ENCODE measurements around the gene SH3BP4.
A peak's percentile ranks its signal among the peaks of the same experiment; 100 is the strongest.

Gene SH3BP4

DNA sequence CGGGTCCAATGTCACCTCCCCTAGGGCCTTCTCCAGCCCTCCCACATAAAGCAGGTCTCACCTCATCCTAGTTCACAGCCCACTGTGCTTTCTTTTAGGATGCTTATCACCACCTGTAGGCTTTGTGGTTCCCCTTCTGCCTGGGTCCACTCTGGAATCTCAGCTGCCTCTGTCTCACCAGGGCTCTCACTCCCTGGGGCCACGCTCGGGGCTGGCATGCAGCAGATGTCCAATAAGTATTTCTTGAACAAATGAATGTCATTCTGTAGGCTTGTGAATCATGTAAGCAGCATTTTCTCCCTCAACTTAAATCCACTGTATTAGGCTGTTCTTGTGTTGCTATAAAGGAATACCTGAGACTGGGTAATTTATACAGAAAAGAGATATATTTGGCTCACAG, 4.3 kb upstream of the SH3BP4 start:
- no peak for DNase-seq

DNA sequence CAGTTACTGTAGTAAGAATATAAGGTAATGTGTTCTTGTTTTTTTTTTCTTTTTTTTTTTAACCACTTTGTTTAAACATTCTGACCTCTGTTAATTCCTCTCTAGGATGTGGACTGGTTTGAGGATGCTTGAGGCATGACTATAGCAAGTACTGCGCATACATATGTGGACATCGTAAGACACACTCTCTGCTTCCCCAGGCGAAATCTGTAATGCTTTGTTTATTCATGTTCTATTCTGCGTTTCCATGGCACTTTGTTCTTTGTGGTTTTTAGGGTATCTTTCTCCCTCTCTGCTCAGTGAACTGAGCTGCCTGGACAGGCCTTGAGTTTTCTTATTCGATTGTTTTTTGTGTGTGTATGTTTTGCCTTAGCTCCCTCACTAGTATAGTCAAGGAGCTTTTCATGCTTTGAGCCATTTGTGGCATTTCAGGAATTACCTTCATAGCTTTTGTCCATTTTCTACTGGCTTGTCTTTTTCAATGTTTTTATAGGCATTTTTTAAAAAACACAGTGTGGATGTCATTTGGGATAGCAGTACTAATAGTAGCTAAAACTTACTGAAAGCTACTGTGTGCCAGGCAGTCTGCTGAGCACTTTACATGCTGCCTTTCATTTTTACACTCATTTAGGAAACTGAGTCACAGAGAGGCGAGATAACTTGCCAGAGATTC, 1.9 kb upstream of the SH3BP4 start:
- DNase-seq, result peak in 1 of 51 donors; percentile 10

GRCh38 chr2:234950435-234950729, 1.4 kb upstream of the SH3BP4 start:
- DNase-seq, result no peak

GRCh38 chr2:234950730-234951663, 820 bp upstream of the SH3BP4 start:
- DNase-seq, result peak in 1 of 51 donors; percentile 48

GRCh38 chr2:234952270-234953115, 676 bp downstream of the SH3BP4 start:
- DNase-seq, result peak in 15 of 51 donors; percentile 13 to 59 (median 33)

DNA sequence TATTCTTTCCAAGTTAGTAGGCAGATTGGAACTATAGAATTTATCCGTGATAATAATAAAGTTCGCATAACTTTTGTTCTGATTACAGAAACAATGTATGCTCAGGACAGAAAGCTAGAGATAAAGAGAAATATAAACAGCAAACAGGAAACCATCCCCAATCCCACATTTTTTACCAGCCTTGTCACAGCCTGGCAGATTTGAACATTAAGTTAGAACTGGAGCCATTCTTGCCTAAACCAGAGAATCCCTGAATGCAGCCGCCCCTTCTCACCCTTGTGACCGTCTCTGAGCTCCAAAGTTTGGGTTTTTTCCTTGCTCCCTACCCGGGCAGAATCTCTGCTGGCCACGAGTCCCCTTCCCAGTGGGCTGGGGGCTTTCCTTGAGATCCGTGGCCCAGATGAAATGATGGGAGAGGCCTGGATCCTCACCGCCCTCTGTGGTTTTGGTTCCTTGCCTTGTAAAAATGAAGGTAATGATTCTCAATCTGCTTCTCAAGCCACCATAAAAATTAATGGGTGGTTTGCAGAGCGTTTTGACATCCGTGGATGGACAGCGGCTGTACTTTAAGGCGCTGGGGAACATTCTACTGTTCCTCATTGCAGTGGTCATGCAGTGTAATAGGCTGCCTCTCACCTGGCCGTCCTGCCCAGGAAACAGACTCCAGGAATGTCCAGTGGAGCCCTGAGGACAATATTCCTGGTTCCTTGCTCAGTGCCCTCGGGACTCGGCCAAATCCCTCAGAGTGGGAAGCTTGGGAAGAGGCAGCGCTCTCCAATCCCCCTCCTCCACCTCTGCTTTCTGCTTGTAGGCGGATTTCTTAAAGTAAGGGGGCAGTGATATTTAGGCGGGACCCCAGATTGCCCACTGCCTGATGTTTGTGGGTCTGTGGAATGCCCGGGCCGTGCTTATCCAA, 1.6 kb downstream of the SH3BP4 start:
- peak in 2 of 51 donors; percentile 26 for DNase-seq

- no peak for DNase-seq
Observed at GRCh38 chr2:234954551-234954992, 2.8 kb downstream of the SH3BP4 start.

DNA sequence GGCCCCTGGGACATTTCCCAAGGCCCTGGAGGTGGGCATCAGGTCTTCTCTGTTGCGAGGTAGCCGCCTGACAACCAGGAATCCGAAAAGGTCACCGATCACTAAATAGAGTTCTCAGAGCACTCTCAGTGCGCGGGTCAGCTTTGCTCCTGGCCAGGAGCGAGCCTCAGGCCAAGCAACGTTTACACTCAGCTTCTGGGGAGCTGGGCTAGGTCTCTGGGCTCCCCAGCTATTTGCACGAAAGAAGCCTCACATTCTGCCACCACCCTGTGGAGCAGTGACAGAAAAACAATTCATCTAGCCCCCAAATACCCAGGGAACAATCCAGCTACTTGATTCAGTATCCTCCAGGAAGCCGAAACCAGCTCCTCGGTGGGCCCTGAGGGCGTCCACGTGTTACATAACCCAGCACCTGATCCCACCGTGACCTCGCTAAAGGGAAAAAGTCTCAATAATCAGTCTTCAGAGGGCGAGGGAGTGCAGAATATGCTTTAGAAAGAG, 3.3 kb downstream of the SH3BP4 start:
- peak in 3 of 51 donors; percentile 16 to 50 (median 43) for DNase-seq

GRCh38 chr2:234955971-234956509, 4.2 kb downstream of the SH3BP4 start:
- DNase-seq, result no peak

- DNase-seq, result no peak
Observed at GRCh38 chr2:234957834-234958135, 6.0 kb downstream of the SH3BP4 start.

- no peak for DNase-seq
Observed at GRCh38 chr2:234958311-234958710, 6.5 kb downstream of the SH3BP4 start.

DNA sequence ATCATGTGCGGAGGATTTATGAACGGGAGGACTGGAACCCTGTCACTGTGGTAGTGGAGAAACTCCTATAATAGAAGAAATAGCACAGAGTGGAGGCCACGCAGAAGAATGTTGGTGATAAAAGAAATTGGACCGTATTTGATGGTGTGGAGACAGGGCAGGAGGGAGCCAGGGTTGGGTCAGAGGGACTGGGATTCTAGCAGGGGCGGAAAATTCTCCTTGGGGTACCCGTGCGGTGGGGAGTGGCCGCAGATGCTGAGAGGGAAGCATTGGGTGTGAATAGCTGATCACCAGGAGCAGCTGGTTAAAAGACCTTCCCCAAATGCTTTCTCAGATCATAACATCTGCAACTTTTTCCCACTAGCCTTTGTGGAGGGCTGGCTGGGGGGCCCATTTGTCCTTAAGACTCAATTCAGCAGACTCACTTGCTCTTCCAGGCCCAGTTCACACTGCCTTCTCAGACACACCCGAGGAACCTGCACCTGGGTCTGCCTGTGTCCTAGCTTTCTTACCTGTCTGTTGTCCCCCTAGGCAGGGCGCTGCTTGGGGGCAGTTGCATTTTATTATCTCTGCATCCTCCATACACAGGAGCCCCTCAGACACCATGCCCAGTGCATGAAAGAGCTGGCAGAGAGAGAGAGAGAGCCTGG, 7.1 kb downstream of the SH3BP4 start:
- no peak for DNase-seq

- peak in 7 of 51 donors; percentile 16 to 64 (median 33) for DNase-seq
Observed at GRCh38 chr2:234960175-234961088, 8.6 kb downstream of the SH3BP4 start.

GRCh38 chr2:234961784-234962183, 10.0 kb downstream of the SH3BP4 start:
- DNase-seq, result no peak

DNA sequence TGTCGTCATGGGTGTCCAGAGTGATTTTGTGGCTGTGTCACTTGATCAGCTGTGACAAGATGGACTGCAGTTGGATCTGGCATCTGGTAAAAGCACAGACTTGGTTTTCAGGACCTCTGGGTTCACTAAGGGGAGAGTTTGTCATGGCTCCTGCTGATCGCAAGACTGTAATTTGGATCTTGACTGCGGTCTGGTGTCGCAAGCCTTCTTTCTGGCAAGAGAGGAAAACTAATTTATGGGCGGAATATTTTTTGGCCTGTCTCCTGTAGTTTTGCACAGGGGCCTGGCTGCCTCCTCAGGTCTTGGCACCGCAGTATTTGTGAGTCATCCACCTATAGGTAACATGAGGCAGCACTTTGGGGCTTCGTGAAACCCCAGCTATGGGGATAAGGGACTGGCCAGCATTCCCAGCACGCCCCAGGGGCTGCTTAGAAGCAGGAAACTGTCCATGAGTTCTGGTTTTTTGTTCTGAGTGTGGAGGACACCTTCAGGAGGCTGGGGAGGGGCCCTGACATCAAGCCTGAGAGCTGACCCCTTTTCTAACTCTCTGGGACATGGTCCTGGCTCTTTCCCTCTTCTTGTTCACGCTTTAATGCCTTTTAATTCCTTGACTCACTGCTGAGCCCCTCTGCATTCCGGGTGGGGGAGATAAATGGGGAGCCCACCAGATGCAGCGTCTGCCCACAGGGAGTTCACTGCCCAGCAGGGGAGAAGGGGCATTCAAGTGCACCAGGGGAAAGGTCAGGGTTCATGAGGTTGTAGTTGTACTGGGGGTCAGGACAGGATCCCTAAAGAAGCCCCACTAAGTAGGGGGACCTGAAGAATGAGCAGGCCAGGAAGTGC, 12.2 kb downstream of the SH3BP4 start:
- DNase-seq, result no peak

DNA sequence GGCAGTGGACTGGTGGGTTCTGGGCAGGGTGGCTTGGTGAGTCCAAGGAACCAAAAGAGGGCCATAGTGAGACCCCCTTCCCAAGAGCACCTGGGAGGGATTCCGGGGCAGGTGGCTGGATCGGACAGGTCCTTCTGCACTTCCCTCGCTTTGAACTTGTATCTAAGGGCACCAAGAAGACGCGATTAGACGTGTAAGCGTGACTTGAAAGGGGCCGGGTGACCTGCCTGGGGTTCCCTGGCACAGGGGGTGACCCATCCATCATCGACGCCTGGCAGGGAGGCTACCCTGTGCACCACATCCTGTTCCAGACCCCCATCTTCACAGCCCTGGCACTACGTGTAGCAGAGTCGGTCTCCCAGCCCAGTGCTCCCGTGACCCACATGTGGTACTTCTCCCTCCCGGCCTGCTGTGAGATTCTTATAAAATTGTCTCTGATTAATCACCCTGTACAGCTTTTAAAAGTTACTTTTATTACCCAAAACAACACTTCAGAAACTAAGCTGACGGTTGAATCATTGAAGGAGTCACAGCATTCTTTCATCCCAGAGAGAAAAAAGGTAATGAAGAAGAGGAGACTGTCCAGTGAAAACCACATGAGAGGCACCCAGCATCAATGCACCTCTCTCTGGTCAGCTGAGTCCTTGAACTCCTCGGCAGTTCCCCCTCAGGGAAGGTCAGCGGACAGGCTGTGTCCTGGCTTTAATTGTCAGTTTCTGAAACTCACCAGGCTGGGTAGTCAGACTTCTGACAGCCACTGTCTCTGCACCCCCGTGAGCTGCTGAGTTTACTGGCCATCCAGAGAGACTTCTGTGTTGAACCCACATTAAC, 13.0 kb downstream of the SH3BP4 start:
- no peak for DNase-seq

GRCh38 chr2:234966340-234966739, 14.5 kb downstream of the SH3BP4 start:
- DNase-seq, result no peak
